DND-41 (cell line): ENCODE results near the gene GOLGA6C.

Experiments used
- EZH2 ChIP-seq: IDR thresholded peaks from 3 replicates; pipeline ENCODE4 v1.6.1; 2012; ENCODE audit warnings: borderline replicate concordance, low read depth, mild to moderate bottlenecking, moderate library complexity, low read length, inconsistent platforms; ENCODE audit not compliant: severe bottlenecking
- TF ChIP-seq, protein P1 (sequence below): IDR thresholded peaks from 2 replicates; pipeline ENCODE4 v1.5.1; 2012; ENCODE audit warnings: borderline replicate concordance, low read length, moderate library complexity, mild to moderate bottlenecking; ENCODE audit not compliant: poor library complexity, severe bottlenecking; ENCODE audit errors: extremely low read depth

DNA sequence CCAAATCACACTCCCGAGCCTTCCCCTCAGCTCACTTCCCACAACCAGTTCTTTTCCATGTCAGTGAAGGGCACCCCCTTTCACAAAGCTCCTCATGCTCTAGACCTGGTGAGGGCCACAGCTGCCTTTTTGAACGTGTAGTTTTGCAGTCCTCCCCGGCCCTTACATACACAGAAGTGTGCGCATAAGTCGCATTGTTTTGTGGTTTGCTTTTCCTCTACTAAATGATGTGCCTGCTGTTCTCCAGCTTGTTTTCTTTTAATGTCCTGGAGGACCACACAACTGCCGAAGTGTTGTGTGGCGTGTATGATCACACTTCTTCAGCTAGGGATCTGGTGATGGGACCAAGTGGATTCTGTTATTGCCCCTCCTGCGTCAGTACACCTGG is 48.9 kb upstream of the GOLGA6C start:
- TF ChIP-seq, protein P1, sequence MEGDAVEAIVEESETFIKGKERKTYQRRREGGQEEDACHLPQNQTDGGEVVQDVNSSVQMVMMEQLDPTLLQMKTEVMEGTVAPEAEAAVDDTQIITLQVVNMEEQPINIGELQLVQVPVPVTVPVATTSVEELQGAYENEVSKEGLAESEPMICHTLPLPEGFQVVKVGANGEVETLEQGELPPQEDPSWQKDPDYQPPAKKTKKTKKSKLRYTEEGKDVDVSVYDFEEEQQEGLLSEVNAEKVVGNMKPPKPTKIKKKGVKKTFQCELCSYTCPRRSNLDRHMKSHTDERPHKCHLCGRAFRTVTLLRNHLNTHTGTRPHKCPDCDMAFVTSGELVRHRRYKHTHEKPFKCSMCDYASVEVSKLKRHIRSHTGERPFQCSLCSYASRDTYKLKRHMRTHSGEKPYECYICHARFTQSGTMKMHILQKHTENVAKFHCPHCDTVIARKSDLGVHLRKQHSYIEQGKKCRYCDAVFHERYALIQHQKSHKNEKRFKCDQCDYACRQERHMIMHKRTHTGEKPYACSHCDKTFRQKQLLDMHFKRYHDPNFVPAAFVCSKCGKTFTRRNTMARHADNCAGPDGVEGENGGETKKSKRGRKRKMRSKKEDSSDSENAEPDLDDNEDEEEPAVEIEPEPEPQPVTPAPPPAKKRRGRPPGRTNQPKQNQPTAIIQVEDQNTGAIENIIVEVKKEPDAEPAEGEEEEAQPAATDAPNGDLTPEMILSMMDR, result no peak
- TF ChIP-seq EZH2, result no peak
